Measurements from ENCODE around the gene C19orf47. TPM values are rescaled to one million over a fixed set of nuclear protein-coding genes. Genes with fewer than 3 reads are reported as not detected.

C19orf47 gene, protein sequence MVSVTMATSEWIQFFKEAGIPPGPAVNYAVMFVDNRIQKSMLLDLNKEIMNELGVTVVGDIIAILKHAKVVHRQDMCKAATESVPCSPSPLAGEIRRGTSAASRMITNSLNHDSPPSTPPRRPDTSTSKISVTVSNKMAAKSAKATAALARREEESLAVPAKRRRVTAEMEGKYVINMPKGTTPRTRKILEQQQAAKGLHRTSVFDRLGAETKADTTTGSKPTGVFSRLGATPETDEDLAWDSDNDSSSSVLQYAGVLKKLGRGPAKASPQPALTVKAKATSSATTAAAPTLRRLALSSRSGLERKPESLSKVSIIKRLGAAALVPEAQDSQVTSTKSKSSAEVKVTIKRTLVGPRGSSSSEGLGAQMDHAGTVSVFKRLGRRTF
- 14.9 and 16.1 TPM in 2 replicates for total RNA-seq (2022)
- percentile 51 among the genes with signal in this experiment for Bru-seq, nascent RNA
- BruChase-seq, experiment 1, labeled RNA remaining after a 6-hour chase: percentile 57 among the genes with signal in this experiment
- BruChase-seq, experiment 2, labeled RNA remaining after a 2-hour chase: percentile 54 among the genes with signal in this experiment
- long read RNA-seq, partial matches to known transcripts: 2 of 15 reads
- long read RNA-seq, other reads (novel, unspliced or antisense): 13 of 15 reads

- ChIA-PET POLR2A (interaction anchor here (0.6 to 2.9 kb wide), 24 partner anchors 9 to 871 kb away, joined by 3 to 21 read pairs (median 4); partner anchors contain the start of genes AXL, BLVRB, SERTAD1 and SERTAD3), CTCF (interaction anchor here (0.6 to 2.4 kb wide), 4 partner anchors 43 to 1682 kb away, joined by 3 to 10 read pairs (median 4); no protein-coding TSS in a partner anchor)
- intact Hi-C loops (cut with micrococcal nuclease): no loop called here
Measured at GRCh38 chr19:40348125-40348913, at the start of gene C19orf47, which contains the start of gene PLD3. Gene C19orf47, minus strand, starts transcription at chr19:40348397. Its CDS starts 6,540 bp downstream, at chr19:40341857. Gene PLD3, plus strand, starts transcription at chr19:40348695. Its CDS starts 17,789 bp downstream, at chr19:40366484.

GRCh38 chr19:40397568-40397906, 49.3 kb upstream of the C19orf47 start:
- H3K4me1 Mint-ChIP-seq (ENCODE audit: insufficient read depth, unreplicated experiment): peaks cover 14% of the 10 kb centered on the region
- no peak overlapping the region for H3K27ac Mint-ChIP-seq (ENCODE audit: low read depth, unreplicated experiment)
- no peaks in the 10 kb centered on the region for H3K9me3 Mint-ChIP-seq (ENCODE audit: unreplicated experiment)
- intact Hi-C loops (cut with micrococcal nuclease): no loop called here
- no TSS peak for BruUV-seq (replicated peaks)
- H3K4me3 Mint-ChIP-seq (ENCODE audit: unreplicated experiment): no peak overlapping the region
- ChIA-PET CTCF (no interaction called here), POLR2A (no interaction called here)
- no peaks in the 10 kb centered on the region for H3K27me3 Mint-ChIP-seq (ENCODE audit: insufficient read depth, unreplicated experiment)
- no peaks in the 10 kb centered on the region for H3K36me3 Mint-ChIP-seq (ENCODE audit: insufficient read depth, unreplicated experiment)
- no peak for TF ChIP-seq CTCF (IDR thresholded peaks at IDR 0.05; ENCODE audit: unreplicated experiment)
- no peak for DNase-seq (ENCODE audit: unreplicated experiment)

More at GRCh38 chr19:40348125-40348913, at the start of gene C19orf47, which contains the start of gene PLD3:
- Mint-ChIP-seq H3K4me1 (ENCODE audit: insufficient read depth, unreplicated experiment) (peaks cover 17% of the 10 kb centered on the region), H3K9me3 (ENCODE audit: unreplicated experiment) (no peaks in the 10 kb centered on the region), H3K36me3 (ENCODE audit: insufficient read depth, unreplicated experiment) (peaks cover 16% of the 10 kb centered on the region), H3K4me3 (ENCODE audit: unreplicated experiment) (peak within 1 kb of the TSS; percentile 99), H3K27ac (ENCODE audit: low read depth, unreplicated experiment) (peak within 1 kb of the TSS; percentile 95), H3K27me3 (ENCODE audit: insufficient read depth, unreplicated experiment) (no peaks in the 10 kb centered on the region)
- peak; percentile 99 for DNase-seq (ENCODE audit: unreplicated experiment)
- no TSS peak for BruUV-seq (replicated peaks)
- no peak for TF ChIP-seq CTCF (IDR thresholded peaks at IDR 0.05; ENCODE audit: unreplicated experiment)

GRCh38 chr19:40396886-40397567, 48.8 kb upstream of the C19orf47 start:
- POLR2A ChIA-PET: interaction anchor here (1.0 kb wide), 1 partner anchor 14 kb away, joined by 4 read pairs; no protein-coding TSS in a partner anchor
- CTCF ChIA-PET: interaction anchor here (0.6 kb wide), 1 partner anchor 9 kb away, joined by 3 read pairs; no protein-coding TSS in a partner anchor
- H3K36me3 Mint-ChIP-seq (ENCODE audit: insufficient read depth, unreplicated experiment): no peaks in the 10 kb centered on the region
- no TSS peak for BruUV-seq (replicated peaks)
- no peak overlapping the region for H3K27ac Mint-ChIP-seq (ENCODE audit: low read depth, unreplicated experiment)
- no peaks in the 10 kb centered on the region for H3K27me3 Mint-ChIP-seq (ENCODE audit: insufficient read depth, unreplicated experiment)
- TF ChIP-seq CTCF (IDR thresholded peaks at IDR 0.05; ENCODE audit: unreplicated experiment): no peak
- intact Hi-C loops (cut with micrococcal nuclease): no loop called here
- no peaks in the 10 kb centered on the region for H3K9me3 Mint-ChIP-seq (ENCODE audit: unreplicated experiment)
- DNase-seq (ENCODE audit: unreplicated experiment): no peak
- H3K4me1 Mint-ChIP-seq (ENCODE audit: insufficient read depth, unreplicated experiment): peaks cover 14% of the 10 kb centered on the region
- no peak overlapping the region for H3K4me3 Mint-ChIP-seq (ENCODE audit: unreplicated experiment)

Data from MCF 10A (cell line).